ENCODE measurements around the gene CCSER1. TPM values are rescaled to one million over a fixed set of nuclear protein-coding genes. Genes with fewer than 3 reads are reported as not detected.

CCSER1 gene
- total RNA-seq, 4 donors from 2014 or later, result 13.3 to 54.6 (median 34.0) TPM

DNA sequence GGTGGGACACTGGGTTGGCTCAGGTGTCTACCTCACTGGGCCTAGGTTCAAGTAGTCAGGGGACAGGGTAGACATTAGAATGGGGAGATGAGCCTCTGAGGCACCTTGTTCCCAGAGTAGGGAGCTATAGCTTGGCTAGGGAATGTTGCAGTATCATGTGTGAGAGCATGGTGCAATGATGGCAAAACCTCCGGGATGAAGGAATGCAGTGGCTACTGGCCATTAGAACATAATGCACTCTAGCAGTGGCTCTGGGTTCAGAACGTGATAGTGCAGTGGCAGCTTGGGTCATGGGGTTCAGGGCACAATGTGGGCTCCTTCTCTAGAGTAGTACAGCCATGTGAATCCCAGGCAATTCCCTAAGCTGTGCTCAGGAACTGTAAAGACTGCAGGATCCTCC is 471.5 kb downstream of the CCSER1 start:
- in situ Hi-C loops (cut with MboI; ENCODE audit: low pct_ligation_motif_present in 1 of 4, low pct_unique_long_range_greater_than_20kb in 1 of 4, low sequenced_read_pairs in 3 of 4), result no loop called here
- Histone ChIP-seq H3K27me3 (no peaks in the 10 kb centered on the region), H3K36me3 (no peaks in the 10 kb centered on the region), H3K9me3 (no peaks in the 10 kb centered on the region), H3K4me3 (no peak overlapping the region), H3K27ac (no peak overlapping the region), H3K4me1 (no peaks in the 10 kb centered on the region)
- WGBS, 2 donors (ENCODE audit: low coverage in 1 of 2), result 87% methylated on average over 2 of the region's 2 CpGs; no CpG with 5 or more reads in 1 of the 2 donors
- TF ChIP-seq POLR2A (IDR thresholded peaks at IDR 0.05), result no peak
- TF ChIP-seq EP300 (IDR thresholded peaks at IDR 0.05; ENCODE audit: low read depth), result no peak
- TF ChIP-seq, protein P1, sequence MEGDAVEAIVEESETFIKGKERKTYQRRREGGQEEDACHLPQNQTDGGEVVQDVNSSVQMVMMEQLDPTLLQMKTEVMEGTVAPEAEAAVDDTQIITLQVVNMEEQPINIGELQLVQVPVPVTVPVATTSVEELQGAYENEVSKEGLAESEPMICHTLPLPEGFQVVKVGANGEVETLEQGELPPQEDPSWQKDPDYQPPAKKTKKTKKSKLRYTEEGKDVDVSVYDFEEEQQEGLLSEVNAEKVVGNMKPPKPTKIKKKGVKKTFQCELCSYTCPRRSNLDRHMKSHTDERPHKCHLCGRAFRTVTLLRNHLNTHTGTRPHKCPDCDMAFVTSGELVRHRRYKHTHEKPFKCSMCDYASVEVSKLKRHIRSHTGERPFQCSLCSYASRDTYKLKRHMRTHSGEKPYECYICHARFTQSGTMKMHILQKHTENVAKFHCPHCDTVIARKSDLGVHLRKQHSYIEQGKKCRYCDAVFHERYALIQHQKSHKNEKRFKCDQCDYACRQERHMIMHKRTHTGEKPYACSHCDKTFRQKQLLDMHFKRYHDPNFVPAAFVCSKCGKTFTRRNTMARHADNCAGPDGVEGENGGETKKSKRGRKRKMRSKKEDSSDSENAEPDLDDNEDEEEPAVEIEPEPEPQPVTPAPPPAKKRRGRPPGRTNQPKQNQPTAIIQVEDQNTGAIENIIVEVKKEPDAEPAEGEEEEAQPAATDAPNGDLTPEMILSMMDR (IDR thresholded peaks at IDR 0.05), result no peak
- no peak for DNase-seq
- intact Hi-C loops (cut with DNase I; ENCODE audit: low total_unique reads), result no loop called here

DNA sequence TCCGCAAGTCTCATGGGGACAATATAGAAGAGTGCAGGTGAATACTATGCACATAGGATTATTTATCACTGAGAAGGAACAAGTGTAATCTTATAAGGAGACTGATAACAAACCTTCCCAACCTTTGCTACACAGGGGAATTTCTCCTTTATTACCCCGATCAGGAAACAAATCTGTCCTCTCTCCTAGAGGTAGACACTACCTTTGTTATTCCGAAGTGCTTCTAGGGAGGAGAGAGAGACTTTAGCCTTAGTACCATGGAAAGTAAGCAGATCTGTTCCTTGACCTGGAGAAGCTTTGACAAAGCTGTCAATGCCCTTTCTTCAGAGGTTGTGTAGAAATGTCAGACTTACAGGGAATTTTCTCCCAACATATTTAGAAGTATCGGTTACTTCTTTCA is 475.5 kb downstream of the CCSER1 start:
- Histone ChIP-seq H3K4me3 (no peak overlapping the region), H3K4me1 (no peaks in the 10 kb centered on the region), H3K27me3 (no peaks in the 10 kb centered on the region), H3K9me3 (no peaks in the 10 kb centered on the region), H3K27ac (no peak overlapping the region), H3K36me3 (no peaks in the 10 kb centered on the region)
- no peak for DNase-seq
- in situ Hi-C loops (cut with MboI; ENCODE audit: low pct_ligation_motif_present in 1 of 4, low pct_unique_long_range_greater_than_20kb in 1 of 4, low sequenced_read_pairs in 3 of 4), result no loop called here
- WGBS, 2 donors (ENCODE audit: low coverage in 1 of 2), result 88 to 94% methylated on average over 3 to 4 of the region's 4 CpGs
- TF ChIP-seq POLR2A (IDR thresholded peaks at IDR 0.05), result no peak
- TF ChIP-seq, protein P1 (IDR thresholded peaks at IDR 0.05), result no peak
- no peak for TF ChIP-seq EP300 (IDR thresholded peaks at IDR 0.05; ENCODE audit: low read depth)
- intact Hi-C loops (cut with DNase I; ENCODE audit: low total_unique reads), result no loop called here

DNA sequence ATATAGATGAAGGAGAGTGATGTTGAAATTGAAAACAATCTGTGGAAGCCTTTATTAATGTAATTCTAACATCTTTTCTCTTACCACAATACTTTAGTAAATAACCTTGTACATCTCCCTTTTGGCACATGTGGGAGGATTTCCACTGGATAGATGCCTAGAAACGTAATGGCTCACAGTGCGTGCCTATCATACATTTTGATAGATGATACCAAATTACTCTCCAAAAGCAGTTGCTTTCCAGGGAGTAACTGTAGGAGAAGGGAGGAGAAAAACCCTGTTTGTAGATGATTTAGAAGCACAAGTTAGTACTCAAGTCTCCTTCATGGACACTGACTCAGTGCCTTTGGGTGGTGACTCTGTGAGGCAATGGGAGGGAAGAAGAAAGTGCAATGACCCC is 476.3 kb downstream of the CCSER1 start:
- TF ChIP-seq POLR2A (IDR thresholded peaks at IDR 0.05) (no peak), EP300 (IDR thresholded peaks at IDR 0.05; ENCODE audit: low read depth) (no peak), POLR2AphosphoS5 (IDR thresholded peaks at IDR 0.05) (no peak)
- TF ChIP-seq, protein P1 (IDR thresholded peaks at IDR 0.05), result no peak
- H3K27ac ChIP-seq, result no peak overlapping the region
- no peaks in the 10 kb centered on the region for H3K27me3 ChIP-seq
- H3K36me3 ChIP-seq, result no peaks in the 10 kb centered on the region
- DNase-seq, result no peak
- H3K9me3 ChIP-seq, result no peaks in the 10 kb centered on the region
- H3K4me3 ChIP-seq, result no peak overlapping the region
- in situ Hi-C loops (cut with MboI; ENCODE audit: low pct_ligation_motif_present in 1 of 4, low pct_unique_long_range_greater_than_20kb in 1 of 4, low sequenced_read_pairs in 3 of 4), result no loop called here
- no peaks in the 10 kb centered on the region for H3K4me1 ChIP-seq
- 64 to 72% methylated on average over 2 of the region's 2 CpGs for WGBS, 2 donors (ENCODE audit: low coverage in 1 of 2)
- intact Hi-C loops (cut with DNase I; ENCODE audit: low total_unique reads), result no loop called here

DNA sequence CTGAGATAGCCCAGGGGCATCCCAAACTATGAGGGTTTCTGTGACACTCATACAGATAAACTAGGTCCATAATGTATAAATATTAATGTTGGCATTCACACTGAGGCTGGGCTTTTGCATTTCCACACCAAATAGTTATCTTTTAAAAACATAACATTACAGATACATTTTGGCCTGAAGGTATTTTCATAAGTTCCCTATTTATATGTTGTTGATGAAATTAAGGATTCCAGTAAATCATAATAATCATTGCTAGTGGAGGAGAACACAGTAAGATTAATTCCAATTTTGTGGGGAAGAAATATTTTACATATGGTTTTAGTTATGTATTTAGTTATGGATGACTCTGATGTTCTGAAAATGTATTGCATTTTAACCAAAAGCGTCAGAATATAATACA is 479.6 kb downstream of the CCSER1 start:
- H3K9me3 ChIP-seq, result no peaks in the 10 kb centered on the region
- in situ Hi-C loops (cut with MboI; ENCODE audit: low pct_ligation_motif_present in 1 of 4, low pct_unique_long_range_greater_than_20kb in 1 of 4, low sequenced_read_pairs in 3 of 4), result no loop called here
- WGBS, 2 donors (ENCODE audit: low coverage in 1 of 2), result 89 to 91% methylated on average over 1 of the region's 1 CpG
- no peak overlapping the region for H3K27ac ChIP-seq
- DNase-seq, result no peak
- TF ChIP-seq POLR2AphosphoS5 (IDR thresholded peaks at IDR 0.05) (no peak), POLR2A (IDR thresholded peaks at IDR 0.05) (no peak), EP300 (IDR thresholded peaks at IDR 0.05; ENCODE audit: low read depth) (no peak)
- TF ChIP-seq, protein P1 (IDR thresholded peaks at IDR 0.05), result no peak
- no peaks in the 10 kb centered on the region for H3K4me1 ChIP-seq
- H3K27me3 ChIP-seq, result no peaks in the 10 kb centered on the region
- intact Hi-C loops (cut with DNase I; ENCODE audit: low total_unique reads), result no loop called here
- no peaks in the 10 kb centered on the region for H3K36me3 ChIP-seq
- H3K4me3 ChIP-seq, result no peak overlapping the region
